Fibroblast of villous mesenchyme (primary cell): Measurements from ENCODE around the gene CAMK1G. TPM values are rescaled to one million over a fixed set of nuclear protein-coding genes. Genes with fewer than 3 reads are reported as not detected.

Experiments used
- DNase-seq: peaks from one replicate; pipeline ENCODE4 v3.0.0-alpha.2; 2010; ENCODE audit warnings: low read depth
- H3K4me3 ChIP-seq: 2 replicates; pipeline ENCODE4 v1.5.1; 2011; ENCODE audit warnings: low read depth, mild to moderate bottlenecking, low read length
- total RNA-seq: library from RNA; depleted of rRNA; stranded (reverse); fragments of >200 nt; gene quantifications from 2 replicates; pipeline ENCODE4 v1.2.3, GENCODE V29; 2012
- TF ChIP-seq, protein P1 (sequence below): IDR thresholded peaks from 2 replicates; pipeline ENCODE4 v1.5.1; 2012; ENCODE audit warnings: low read depth, mild to moderate bottlenecking, low read length; ENCODE audit not compliant: insufficient read depth

CAMK1G gene
- total RNA-seq, 1 donor = 9.1 TPM

DNA sequence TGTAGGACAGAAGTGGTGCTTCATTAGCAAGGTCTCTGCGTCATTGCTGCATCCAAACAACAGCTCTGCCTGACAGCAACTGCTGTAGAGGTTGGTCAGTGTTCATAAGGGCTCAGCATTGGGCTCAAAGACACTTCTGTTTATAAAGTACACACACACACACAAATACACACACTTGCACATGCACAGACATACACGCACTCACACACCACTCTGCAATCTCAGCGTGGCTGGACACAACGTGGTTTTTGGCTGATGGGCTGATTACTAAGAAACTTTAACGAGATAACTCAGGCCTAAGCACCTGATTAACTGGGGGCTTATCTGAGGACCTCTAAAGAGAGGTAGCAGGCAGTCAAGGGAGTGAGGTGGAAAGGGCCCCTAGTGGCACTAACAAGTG lies 20.4 kb downstream of the CAMK1G start:
- TF ChIP-seq, protein P1, sequence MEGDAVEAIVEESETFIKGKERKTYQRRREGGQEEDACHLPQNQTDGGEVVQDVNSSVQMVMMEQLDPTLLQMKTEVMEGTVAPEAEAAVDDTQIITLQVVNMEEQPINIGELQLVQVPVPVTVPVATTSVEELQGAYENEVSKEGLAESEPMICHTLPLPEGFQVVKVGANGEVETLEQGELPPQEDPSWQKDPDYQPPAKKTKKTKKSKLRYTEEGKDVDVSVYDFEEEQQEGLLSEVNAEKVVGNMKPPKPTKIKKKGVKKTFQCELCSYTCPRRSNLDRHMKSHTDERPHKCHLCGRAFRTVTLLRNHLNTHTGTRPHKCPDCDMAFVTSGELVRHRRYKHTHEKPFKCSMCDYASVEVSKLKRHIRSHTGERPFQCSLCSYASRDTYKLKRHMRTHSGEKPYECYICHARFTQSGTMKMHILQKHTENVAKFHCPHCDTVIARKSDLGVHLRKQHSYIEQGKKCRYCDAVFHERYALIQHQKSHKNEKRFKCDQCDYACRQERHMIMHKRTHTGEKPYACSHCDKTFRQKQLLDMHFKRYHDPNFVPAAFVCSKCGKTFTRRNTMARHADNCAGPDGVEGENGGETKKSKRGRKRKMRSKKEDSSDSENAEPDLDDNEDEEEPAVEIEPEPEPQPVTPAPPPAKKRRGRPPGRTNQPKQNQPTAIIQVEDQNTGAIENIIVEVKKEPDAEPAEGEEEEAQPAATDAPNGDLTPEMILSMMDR = no peak
- DNase-seq = no peak
- no peak overlapping the region for H3K4me3 ChIP-seq

DNA sequence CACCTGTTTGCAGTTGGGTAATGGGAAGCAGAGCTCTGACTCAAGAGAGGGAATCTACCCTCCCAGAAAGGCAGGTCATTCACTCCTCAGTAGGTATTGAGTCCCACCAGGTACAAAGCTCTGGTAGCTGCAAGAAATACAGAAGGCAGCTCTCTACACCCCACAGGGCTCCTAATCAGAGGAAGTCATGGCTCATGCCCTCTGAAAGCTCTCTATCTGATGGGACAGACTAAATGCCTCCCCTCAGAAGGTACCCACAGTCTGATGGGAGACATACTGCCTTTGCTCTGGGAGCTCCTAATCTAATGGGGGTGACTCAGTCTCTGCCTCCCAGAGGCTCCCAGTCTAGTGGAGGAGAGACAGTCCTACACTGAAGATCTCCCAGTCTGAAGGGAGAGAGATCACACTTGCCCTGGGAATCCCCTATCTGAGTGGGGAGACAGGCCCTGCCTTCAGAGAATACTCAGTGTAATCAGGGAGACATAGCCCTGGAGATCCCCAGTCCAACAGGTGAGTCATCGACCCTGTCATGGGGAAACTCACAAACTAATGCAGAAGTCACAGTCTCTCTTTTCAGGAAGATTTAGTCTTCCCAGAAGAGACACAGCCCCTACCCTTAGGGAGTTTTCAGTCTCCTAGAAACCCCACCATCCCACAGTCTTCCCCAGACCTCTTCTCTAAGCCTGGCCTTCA lies 23.7 kb downstream of the CAMK1G start:
- H3K4me3 ChIP-seq = no peak overlapping the region
- TF ChIP-seq, protein P1 = no peak
- DNase-seq = no peak

DNA sequence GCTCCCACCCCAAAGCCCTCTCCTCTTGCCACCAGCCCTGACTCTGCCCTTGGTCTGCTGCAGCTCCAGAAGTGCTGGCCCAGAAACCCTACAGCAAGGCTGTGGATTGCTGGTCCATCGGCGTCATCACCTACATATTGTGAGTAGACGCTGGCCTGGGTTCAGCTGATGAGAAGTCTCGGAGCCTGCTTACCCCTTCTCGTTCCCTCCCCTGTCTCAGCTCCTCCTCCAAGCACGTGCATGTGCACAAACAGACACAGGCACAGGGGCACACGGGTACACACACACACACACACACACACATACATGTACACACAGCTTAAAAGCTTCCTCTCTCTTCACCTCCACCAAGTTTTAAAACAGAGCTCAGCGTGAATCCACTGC lies 24.3 kb downstream of the CAMK1G start:
- no peak for DNase-seq
- TF ChIP-seq, protein P1 = no peak
- no peak overlapping the region for H3K4me3 ChIP-seq

DNA sequence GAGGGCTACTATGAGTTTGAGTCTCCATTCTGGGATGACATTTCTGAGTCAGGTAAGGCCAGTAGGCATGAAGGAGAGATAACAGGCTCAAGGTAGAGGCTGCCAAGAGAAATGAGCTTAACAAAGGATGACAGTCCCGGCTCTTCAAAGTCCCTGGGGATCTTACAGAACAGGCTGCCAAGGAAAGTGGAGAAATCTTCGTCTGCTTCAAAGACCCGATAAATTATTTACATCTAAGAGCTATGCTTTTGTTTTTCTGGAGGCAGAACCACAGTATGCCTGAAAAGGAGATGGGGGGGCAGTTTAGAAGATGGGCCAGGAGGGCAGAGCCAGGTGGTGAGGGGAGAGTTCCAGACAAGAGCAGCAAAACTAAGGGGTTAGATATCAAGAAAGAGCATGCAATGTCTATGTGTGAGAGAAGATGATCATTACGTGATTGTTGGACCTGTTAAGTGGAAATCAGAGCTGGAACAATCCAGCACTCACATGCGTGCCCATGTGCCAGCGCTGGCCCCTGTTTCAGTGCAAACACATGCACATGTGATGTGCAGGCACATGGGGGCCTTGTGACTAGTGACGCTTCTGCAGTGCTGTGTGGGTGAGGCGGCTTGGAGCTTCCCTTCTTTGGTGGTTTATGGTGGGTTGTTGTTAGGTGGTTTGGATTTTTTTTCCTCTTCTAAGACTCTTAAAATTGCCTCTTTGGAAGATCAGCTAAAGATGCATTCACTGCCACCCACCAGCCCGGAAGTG lies 25.7 kb downstream of the CAMK1G start:
- TF ChIP-seq, protein P1 = no peak
- DNase-seq = no peak
- no peak overlapping the region for H3K4me3 ChIP-seq

DNA sequence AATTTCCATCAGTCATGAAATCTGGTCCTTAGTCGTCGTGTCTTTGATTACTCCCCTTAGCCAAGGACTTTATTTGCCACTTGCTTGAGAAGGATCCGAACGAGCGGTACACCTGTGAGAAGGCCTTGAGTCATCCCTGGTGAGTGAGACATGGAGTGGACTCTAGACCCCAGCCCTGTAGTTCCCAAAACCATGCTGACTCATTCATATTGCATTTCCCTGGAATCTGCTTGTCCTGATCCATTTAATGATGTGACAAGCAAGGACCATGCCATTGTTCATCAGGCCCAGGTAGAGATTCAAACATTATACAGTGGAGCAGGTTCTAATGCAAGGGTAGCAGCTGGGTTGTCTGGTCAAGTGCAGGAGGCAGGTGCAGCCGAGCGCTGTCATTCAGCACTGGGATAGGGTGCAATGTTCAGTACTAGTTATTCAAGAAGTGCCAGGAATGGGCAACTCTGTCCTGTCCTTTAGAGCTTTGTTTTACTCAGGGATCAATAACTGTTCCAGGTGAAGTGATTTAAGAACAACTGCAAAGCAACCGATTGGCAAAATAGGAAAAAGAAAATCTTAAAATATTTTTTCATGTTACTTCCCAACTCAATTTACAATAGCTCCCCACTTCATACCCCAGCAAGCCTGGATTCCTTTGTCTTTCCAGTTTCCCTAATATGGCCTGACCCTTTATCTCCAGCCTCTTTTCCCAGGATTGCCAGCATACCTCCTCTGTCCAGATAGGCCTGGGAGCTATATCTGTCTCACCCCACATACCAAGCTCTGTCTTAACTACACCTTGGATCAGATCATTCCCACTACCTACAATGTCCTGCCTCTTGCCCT lies 26.5 kb downstream of the CAMK1G start:
- no peak for DNase-seq
- no peak overlapping the region for H3K4me3 ChIP-seq
- TF ChIP-seq, protein P1 = no peak

DNA sequence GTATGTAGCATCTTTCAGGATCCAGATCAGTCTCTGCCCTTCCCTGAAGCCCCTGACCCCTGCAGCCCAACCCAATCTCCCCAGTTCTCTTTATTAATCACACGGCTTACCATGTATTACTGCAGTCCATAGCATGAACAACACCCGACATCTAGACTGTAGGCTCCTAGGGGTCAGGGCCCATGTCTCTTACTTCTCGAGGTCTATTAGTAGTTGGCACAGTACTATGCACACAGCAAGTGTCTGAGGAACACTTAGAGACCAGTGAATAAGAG lies 27.1 kb downstream of the CAMK1G start:
- DNase-seq = no peak
- TF ChIP-seq, protein P1 = no peak
- H3K4me3 ChIP-seq = no peak overlapping the region
